Measurements from ENCODE around the gene SMIM44.
"Not testable (repeated sequence)": the region's sequence is repeated elsewhere in the genome, so short reads cannot be mapped to it uniquely, and the experiment has no call there.

Gene SMIM44

GRCh38 chr19:3483226-3483628 is at the start of gene SMIM44:
Gene SMIM44, minus strand, starts transcription at chr19:3483441. Its CDS starts 38 bp downstream, at chr19:3483403.
- no peak for DNase-seq

GRCh38 chr19:3533033-3533432 is 49.8 kb upstream of the SMIM44 start:
- DNase-seq = no peak

GRCh38 chr19:3532154-3532786 is 49.0 kb upstream of the SMIM44 start:
- DNase-seq = no peak

- no peak for DNase-seq
These were observed 48.5 kb upstream of the SMIM44 start for GRCh38 chr19:3531716-3532115.

- no peak for DNase-seq
These were observed 47.1 kb upstream of the SMIM44 start for GRCh38 chr19:3530389-3530788.

GRCh38 chr19:3529299-3529698 is 46.1 kb upstream of the SMIM44 start:
- not testable (repeated sequence) for DNase-seq

GRCh38 chr19:3528539-3529211 is 45.4 kb upstream of the SMIM44 start:
- no peak for DNase-seq

- DNase-seq = no peak
These were observed 44.8 kb upstream of the SMIM44 start for GRCh38 chr19:3528080-3528479.

- DNase-seq = no peak
These were observed 44.1 kb upstream of the SMIM44 start for GRCh38 chr19:3527238-3527910.

- DNase-seq = no peak
These were observed 43.4 kb upstream of the SMIM44 start for GRCh38 chr19:3526507-3527237.

GRCh38 chr19:3524904-3525451 is 41.7 kb upstream of the SMIM44 start:
- no peak for DNase-seq

GRCh38 chr19:3524078-3524842 is 41.0 kb upstream of the SMIM44 start:
- DNase-seq = no peak

GRCh38 chr19:3523361-3524077 is 40.3 kb upstream of the SMIM44 start:
- no peak for DNase-seq

GRCh38 chr19:3522421-3523360 is 39.5 kb upstream of the SMIM44 start:
- DNase-seq = no peak

- DNase-seq = no peak
These were observed 37.8 kb upstream of the SMIM44 start for GRCh38 chr19:3521104-3521445.

- no peak for DNase-seq
These were observed 37.2 kb upstream of the SMIM44 start for GRCh38 chr19:3520166-3521103.

- DNase-seq = no peak
These were observed 35.9 kb upstream of the SMIM44 start for GRCh38 chr19:3519126-3519525.

- DNase-seq = no peak
These were observed 35.4 kb upstream of the SMIM44 start for GRCh38 chr19:3518659-3519058.

GRCh38 chr19:3518255-3518654 is 35.0 kb upstream of the SMIM44 start:
- no peak for DNase-seq

Measured in NCI-H1436 treated with DMSO at 0.1 percent for 48 hours (cell line).